Progenitor cell of endocrine pancreas (in vitro differentiated cells): ENCODE data around the gene PCTP. TPM values are rescaled to one million over a fixed set of nuclear protein-coding genes. Genes with fewer than 3 reads are reported as not detected.

Experiments
- DNase-seq: peaks from one replicate; pipeline ENCODE4 v3.0.0; 2021; ENCODE audit warnings: low spot score; ENCODE audit not compliant: unreplicated experiment
- H3K27ac Mint-ChIP-seq: 2 replicates; pipeline ENCODE4 v1.8.0; 2021; ENCODE audit warnings: mild to moderate bottlenecking, moderate library complexity, mixed read lengths
- H3K27me3 Mint-ChIP-seq: 2 replicates; pipeline ENCODE4 v1.8.0; 2021; ENCODE audit warnings: mixed read lengths
- H3K36me3 Mint-ChIP-seq: 2 replicates; pipeline ENCODE4 v1.8.0; 2022; ENCODE audit warnings: mixed read lengths; ENCODE audit not compliant: insufficient read depth
- H3K4me1 Mint-ChIP-seq: 2 replicates; pipeline ENCODE4 v1.8.0; 2021; ENCODE audit warnings: low read depth, mixed read lengths
- H3K4me3 Mint-ChIP-seq: 2 replicates; pipeline ENCODE4 v1.8.0; 2021; ENCODE audit warnings: low read depth, mild to moderate bottlenecking, moderate library complexity, mixed read lengths
- H3K9me3 Mint-ChIP-seq: 2 replicates; pipeline ENCODE4 v1.8.0; 2021; ENCODE audit warnings: low read depth, mixed read lengths
- total RNA-seq: library from RNA; stranded (reverse); gene quantifications from 2 replicates; pipeline ENCODE4 v1.2.1, GENCODE V29; 2021
- TF ChIP-seq, protein P1 (sequence below): fragments of 200-600 bp; sonication (generic); IDR thresholded peaks from one replicate; pipeline ENCODE4 v1.5.0; 2021; ENCODE audit warnings: antibody characterized with exemption, mild to moderate bottlenecking; ENCODE audit not compliant: unreplicated experiment

Gene PCTP
- total RNA-seq, 1 donor from 2014 or later, result 25.4 TPM

DNA sequence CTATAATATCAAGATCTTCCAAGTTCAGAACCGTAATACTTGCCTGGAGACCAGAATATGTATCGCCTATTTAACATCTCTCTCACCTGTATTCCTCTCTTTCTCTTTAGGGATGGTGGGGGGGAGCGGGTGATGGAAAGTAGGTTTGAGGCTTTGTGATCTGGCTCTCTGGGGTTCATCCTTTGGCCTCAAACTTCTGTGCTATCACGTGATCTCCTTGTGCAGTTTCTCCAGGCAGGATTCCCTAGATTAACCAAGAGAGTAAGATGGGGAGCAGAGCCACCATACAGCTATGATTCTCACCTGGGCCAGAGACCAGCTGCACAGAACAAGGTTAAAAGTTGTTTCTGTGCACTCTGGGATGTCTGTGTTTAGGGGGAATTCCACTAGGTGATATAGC lies 33.4 kb upstream of the PCTP start:
- Mint-ChIP-seq H3K9me3 (no peaks in the 10 kb centered on the region), H3K36me3 (no peaks in the 10 kb centered on the region), H3K27me3 (peaks cover 3% of the 10 kb centered on the region), H3K27ac (no peak overlapping the region), H3K4me1 (peaks cover 2% of the 10 kb centered on the region), H3K4me3 (no peak overlapping the region)
- TF ChIP-seq, protein P1, sequence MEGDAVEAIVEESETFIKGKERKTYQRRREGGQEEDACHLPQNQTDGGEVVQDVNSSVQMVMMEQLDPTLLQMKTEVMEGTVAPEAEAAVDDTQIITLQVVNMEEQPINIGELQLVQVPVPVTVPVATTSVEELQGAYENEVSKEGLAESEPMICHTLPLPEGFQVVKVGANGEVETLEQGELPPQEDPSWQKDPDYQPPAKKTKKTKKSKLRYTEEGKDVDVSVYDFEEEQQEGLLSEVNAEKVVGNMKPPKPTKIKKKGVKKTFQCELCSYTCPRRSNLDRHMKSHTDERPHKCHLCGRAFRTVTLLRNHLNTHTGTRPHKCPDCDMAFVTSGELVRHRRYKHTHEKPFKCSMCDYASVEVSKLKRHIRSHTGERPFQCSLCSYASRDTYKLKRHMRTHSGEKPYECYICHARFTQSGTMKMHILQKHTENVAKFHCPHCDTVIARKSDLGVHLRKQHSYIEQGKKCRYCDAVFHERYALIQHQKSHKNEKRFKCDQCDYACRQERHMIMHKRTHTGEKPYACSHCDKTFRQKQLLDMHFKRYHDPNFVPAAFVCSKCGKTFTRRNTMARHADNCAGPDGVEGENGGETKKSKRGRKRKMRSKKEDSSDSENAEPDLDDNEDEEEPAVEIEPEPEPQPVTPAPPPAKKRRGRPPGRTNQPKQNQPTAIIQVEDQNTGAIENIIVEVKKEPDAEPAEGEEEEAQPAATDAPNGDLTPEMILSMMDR, result no peak
- DNase-seq, result no peak

DNA sequence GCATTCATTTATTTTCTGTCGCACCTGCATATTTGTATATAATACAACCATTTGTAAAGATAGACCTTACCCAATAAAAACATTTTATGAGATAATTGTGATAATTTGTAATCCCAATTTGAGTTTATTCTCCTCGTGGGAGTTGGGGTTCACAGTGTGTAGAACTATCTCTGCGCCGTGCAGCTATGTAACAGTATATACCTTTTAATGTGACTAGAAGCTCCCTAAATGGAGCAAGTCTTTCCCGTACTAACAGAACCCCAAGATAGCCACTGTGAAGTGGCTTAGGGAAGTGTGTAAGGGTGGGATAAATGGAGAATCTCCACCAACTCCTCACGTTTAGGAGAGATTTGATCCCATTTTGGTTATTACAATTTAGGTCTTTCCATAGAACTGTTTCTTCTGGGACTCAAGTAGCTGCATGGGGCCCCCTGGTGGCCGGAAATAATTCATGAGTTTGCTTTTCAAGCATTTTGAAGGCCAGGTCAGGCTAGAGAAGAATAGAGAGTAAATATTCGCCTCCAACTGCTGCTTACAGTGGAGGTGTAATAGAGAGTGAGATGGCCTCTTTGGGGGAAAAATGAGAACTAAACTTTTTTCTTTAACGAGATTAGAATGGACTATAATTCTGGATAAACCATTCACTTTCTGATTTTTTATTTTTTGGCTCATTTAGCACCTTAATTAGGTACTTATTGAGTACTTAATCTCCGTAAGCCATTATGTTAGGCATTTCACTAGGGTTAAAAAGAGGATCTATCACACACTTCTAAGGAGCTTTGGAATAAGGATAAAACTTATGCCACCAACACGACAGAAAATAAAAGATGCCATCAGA lies 32.7 kb upstream of the PCTP start:
- peaks cover 8% of the 10 kb centered on the region for H3K4me1 Mint-ChIP-seq

DNA sequence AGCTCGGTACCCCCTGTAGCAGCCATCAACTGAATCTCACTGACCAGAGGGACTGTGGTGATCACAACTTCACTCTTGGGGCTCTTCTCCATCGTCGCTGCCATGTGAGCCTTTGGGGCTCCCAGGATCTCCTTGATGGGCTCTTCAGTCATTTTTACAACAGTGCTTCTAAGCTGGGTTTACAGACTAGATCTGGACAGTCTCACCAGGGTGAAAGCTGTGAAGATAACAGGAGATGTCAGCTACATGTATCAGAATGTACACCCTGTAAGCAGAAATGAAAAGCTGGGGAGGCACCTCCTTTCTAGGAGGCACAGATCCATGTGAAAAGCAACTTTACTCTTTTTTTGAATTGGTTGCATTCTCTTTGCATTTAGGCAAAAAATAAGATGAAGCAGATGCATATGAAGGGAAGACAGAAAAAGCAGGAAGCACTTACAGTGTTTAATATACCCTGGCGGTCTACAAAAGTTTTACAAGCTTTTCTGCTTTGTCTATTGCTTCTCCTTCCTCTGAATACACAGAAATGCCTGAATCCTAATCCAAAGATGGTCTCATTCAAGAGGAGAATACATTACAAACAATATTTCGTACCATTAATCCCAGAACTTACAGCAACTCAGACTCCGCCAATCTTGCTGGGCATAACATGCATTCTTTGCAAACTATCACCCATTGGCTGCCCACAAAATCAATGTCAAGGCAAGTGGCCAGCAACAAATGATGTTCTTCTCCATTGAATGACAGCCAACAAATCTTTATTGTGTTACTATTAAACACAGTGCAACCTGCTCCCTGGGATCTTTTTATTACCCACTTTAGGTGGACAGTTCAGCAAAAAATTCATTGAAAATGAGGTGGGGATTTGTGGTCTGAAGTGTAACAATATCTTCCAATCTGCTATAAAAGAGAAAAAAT lies 29.7 kb upstream of the PCTP start:
- H3K27ac Mint-ChIP-seq, result no peak overlapping the region
- H3K36me3 Mint-ChIP-seq, result no peaks in the 10 kb centered on the region
- no peaks in the 10 kb centered on the region for H3K9me3 Mint-ChIP-seq
- H3K27me3 Mint-ChIP-seq, result peaks cover 12% of the 10 kb centered on the region
- no peak for DNase-seq
- H3K4me3 Mint-ChIP-seq, result no peak overlapping the region
- H3K4me1 Mint-ChIP-seq, result peaks cover 18% of the 10 kb centered on the region
- TF ChIP-seq, protein P1, result no peak

More for the DNA sequence above, 32.7 kb upstream of the PCTP start:
- Mint-ChIP-seq H3K27ac (no peak overlapping the region), H3K4me3 (no peak overlapping the region), H3K9me3 (no peaks in the 10 kb centered on the region), H3K36me3 (no peaks in the 10 kb centered on the region), H3K27me3 (peaks cover 9% of the 10 kb centered on the region)
- TF ChIP-seq, protein P1, result peak; percentile 84
- peak; percentile 64 for DNase-seq

DNA sequence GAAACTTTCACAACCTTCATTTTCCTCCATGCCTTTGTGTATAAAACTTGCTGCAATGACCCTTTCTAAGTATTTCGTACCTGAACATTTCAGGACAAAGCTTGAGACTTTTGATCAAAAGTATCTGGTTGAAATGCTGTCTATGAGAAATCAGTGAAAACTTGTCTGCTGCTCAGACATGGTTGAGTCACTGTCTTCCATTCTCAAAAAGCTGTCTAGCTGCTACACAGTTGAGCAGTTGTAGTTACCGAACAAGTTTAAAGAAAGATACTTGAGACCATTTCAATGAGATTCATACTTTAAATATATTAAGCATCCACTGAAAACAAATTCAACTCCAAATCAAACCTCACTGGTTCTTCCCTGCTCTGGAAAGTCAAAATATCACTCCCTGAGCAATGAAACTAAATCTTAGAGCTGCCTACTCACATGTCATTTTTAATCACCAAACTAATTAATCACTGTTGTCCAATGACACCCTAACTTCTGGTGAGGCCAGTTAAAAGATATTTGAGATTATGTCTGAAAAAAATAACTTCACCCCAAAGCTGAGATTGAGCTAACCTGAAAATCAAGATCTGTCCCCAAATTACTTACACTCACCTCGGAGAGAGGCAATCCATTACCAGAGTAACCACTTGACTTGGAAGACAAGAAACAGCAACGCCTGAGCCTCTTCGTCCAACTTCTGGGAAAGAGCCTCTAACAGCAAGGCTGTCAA lies 28.7 kb upstream of the PCTP start:
- Mint-ChIP-seq H3K36me3 (no peaks in the 10 kb centered on the region), H3K27me3 (peaks cover 12% of the 10 kb centered on the region), H3K9me3 (no peaks in the 10 kb centered on the region), H3K4me3 (no peak overlapping the region), H3K4me1 (peaks cover 22% of the 10 kb centered on the region), H3K27ac (no peak overlapping the region)
- no peak for DNase-seq
- TF ChIP-seq, protein P1, result no peak
